ENCODE measurements around the gene SLC43A2.

DNA sequence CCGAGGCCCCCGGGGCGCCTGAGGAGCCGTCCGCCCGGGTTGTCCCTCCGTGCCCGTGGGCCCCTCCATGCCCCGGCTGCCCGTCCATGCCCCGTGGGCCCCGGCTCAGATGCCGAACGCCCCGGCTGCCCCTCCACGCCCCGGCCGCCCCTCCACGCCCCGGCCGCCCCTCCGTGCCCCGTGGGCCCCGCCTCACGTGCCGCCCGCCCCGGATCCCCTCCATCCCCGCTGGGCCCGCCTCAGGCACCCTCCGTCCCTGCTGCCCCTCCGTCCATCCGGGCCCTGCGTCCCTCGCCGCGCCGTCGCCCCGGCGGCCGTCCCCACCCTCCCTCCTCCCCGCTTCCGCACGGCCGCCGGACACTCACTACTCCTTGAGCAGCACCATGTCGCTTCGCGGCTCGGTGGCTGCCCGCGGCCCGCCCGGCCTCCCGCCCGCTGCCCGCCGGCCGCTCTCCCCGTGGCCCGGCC lies 66.4 kb downstream of the SLC43A2 start:
- no peak for TF ChIP-seq POLR2A (IDR thresholded peaks at IDR 0.05)
- no peak for TF ChIP-seq CTCF (IDR thresholded peaks at IDR 0.05)
